Limb (tissue), 2 donors: ENCODE data around the gene BMP7.
"Not testable (repeated sequence)": the region's sequence is repeated elsewhere in the genome, so short reads cannot be mapped to it uniquely, and the experiment has no call there.

Experiments used
- DNase-seq, 2 donors: peaks; one replicate each; pipeline ENCODE4 v3.0.0-alpha.2; 2016; ENCODE audit errors: extremely low spot score in 2 of 2

Gene BMP7

GRCh38 chr20:57194154-57194553, 72.3 kb downstream of the BMP7 start:
- no peak for DNase-seq

GRCh38 chr20:57193094-57193493, 73.3 kb downstream of the BMP7 start:
- DNase-seq = no peak

GRCh38 chr20:57192311-57192710, 74.1 kb downstream of the BMP7 start:
- DNase-seq = no peak

DNA sequence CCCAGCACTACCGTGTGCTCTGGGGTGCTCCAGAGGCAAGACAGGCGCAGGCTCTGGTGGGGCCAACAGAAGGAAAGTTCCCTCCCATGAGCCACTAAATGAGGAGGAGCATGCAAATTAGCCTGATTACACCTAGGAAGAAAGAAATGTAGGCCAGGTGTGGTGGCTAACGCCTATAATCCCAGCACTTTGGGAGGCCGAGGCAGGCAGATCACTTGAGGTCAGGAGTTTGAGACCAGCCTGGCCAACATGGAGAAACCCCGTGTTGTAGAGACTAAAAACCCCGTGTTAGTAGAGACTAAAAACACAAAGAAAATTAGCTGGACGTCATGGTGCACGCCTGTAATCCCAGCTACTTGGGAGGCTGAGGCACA, 75.2 kb downstream of the BMP7 start:
- not testable (repeated sequence) for DNase-seq

DNA sequence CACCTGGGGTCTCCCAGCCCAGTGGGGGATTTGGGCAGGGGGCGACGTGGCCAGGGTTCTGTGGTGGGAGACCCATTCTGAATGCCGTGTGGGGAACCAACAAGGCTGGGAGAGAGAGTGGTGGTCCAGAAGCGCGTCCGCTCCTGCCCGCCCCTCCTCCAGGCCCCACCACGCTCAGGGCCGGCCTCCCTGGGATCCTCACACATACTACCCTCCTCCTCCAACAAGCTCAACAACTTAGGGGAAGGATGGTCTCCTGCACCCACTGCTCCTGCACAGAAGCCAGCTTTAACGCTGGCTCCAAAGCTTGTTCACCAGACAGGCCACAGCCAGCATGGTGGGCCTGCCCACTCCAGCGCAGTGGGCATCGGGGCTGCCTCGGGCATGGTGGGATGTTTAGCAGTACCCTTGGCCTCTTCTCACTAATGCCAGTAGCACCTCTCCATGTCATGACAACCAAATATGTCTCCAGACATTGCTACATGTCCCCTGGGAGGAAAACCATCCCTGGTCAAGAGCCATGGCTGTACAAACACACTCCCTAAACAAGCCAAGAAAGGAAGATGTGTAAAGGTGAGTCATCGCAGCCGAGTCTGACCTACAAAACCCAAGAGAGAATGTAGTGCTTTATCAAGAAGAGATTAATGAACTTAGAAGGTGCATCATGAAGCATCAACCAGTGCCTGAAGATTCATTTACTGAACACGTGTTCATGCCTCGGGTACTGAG, 75.7 kb downstream of the BMP7 start:
- DNase-seq = no peak

GRCh38 chr20:57189713-57190112, 76.7 kb downstream of the BMP7 start:
- DNase-seq = no peak

- DNase-seq = no peak
Measured at GRCh38 chr20:57188576-57189079, 77.8 kb downstream of the BMP7 start.

- no peak for DNase-seq
Measured at GRCh38 chr20:57188056-57188455, 78.4 kb downstream of the BMP7 start.

- no peak for DNase-seq
Measured at GRCh38 chr20:57187068-57187634, 79.3 kb downstream of the BMP7 start.

GRCh38 chr20:57186192-57186591, 80.2 kb downstream of the BMP7 start:
- no peak for DNase-seq

GRCh38 chr20:57185188-57185743, 81.2 kb downstream of the BMP7 start:
- DNase-seq = no peak

GRCh38 chr20:57183457-57184009, 82.9 kb downstream of the BMP7 start:
- no peak for DNase-seq

DNA sequence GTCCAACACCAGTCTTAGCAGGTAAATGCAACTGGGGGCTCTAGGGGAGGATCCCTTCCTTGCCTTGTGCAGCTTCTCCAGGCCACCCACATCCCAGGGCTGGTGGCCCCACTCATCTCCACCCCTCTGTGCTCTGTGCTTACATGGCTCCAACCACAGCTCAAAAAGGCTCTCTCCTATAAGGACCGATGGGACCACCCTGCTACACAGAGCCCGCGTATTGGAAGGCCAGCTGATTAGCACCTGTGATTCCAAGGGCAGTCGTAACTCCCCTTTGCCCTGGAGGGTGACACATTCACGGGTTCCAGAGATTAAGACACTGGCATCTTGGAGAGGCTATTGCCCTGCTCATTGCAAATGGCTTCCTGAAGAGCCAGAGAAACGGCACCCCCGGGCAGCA, 84.8 kb downstream of the BMP7 start:
- DNase-seq = no peak

DNA sequence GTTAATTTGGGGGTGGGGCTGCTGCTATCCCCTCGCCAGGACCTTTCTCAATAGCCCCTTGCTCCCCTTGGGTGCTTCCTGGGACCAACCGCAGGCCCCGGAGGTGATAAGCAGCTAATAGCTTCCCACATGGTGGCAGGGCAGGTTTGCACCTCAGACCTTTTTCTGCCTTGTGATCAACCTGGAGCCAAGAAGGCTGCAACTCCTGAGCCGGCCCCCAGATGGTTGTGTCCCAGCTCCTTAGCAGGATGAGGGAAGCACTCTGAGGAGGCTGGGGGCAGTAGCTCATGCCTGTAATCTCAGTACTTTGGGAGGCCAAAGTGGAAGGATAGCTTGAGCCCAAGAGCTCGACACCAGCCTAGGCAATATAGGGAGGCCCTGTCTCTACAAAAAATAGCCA, 85.5 kb downstream of the BMP7 start:
- no peak for DNase-seq

DNA sequence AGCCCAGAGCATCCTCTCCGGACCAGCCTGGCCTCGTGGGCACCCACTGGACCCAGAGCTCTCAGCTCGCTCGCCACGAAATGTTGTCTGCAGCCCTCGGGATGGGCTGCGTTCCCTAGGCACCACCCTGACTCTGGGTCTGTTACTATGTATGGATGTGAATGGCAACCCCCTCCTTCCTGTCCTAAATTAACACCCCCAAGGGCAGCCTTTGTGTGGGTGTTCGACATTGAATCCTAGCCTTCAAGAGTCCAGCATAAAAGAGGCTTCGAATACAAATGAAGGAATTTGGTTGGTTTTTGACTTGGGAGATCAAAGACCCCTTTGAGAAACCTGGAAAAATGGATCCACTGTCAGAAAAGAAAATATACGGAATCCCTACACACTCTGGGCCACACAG, 86.1 kb downstream of the BMP7 start:
- no peak for DNase-seq

GRCh38 chr20:57179265-57179664, 87.2 kb downstream of the BMP7 start:
- no peak for DNase-seq

GRCh38 chr20:57178582-57179111, 87.8 kb downstream of the BMP7 start:
- no peak for DNase-seq

DNA sequence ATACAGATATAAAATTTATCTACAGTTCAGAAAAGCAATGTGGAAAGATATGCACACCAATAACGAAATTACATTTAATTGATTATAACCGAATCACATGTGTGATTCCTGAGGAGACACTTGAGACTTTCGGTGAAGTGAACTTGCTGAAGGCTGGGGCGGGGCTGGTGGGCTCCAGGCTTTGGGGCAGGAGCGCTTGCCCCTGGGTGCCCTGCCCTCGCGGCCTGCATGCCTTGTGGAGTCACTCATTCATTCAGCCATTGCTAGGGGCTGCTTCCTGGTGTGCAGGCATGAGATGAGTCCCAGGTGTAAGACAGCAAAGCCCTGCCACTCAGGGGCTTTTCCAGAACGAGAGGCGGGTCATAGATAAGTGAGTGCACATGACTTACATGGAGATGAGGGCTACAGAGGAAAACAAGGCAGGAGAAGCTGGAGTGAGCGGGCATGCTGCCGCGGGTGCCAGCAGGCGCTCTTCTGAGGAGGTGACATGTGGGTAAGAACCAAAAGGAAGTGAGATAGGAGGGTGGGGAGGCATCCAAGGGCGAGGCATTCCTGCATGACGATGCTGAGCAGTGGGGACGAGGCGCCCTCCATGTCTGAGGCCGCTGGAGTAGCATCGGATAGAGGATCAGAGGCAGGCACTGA, 88.7 kb downstream of the BMP7 start:
- no peak for DNase-seq

DNA sequence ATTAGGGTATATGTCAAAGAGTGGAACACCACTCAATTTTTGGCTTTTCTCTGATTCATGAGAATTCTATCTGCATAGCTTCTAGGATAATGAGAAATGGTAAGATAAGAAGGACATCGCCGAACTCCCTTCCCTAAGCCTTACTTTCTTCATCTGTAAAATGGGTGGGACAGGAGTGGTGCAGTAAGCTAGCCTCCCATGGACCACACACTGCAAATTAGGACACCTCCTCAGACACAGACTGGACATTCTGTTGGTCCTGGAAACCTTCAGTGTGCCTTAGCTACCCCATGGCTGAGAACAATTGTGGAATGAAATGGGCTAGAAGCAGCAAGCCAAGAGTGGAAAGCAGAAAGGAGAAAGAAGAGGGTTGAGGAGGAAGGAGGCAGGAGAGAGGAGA, 89.6 kb downstream of the BMP7 start:
- DNase-seq = no peak

DNA sequence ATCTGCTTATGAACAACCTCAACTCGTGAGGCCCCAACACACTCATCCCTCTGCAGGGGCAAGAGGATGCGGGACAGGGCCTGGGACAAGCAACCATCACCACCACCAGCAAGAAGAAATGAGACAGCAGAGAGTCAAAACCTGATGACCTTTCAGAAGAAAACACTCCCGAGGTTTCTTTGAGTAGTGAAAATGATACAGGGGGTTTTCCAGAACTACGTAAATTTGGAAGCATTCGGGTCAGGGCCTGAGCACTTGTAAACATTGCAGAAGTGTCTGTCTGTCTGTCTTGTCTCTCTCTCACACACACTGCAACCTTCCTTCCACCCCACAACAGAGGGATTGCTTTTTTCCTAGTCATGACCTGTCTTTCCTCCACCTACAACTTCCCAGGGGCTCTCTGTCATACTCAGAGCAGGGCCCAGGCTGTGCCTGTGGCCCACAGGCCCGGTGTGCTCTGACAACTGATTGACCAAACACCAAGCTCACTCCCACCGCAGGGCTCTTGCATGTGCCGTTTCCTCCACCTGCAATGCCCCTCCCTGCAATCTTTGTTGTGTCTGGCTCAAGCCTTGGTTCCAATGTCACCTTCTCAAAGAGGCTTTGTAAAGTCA, 90.9 kb downstream of the BMP7 start:
- no peak for DNase-seq

DNA sequence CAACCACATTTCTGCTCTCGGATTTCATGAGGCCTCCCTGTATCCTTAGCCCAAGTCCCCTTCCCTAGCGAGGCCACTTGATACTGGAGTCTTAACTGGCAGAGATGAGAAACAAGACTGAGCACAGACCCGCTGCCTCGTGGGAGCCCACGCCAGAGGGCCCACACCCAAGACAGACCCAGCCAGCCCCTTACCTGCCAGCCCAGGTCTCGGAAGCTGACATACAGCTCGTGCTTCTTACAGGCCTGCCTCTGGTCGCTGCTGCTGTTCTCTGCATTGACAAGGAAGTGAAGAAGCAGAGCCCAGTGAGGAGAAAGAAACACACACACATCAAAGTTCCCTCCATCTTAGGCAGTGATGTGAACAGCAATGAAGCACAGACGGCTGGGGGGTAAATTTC, 91.7 kb downstream of the BMP7 start:
- DNase-seq = no peak

- DNase-seq = no peak
Measured at GRCh38 chr20:57173986-57174385, 92.5 kb downstream of the BMP7 start.
